Astrocyte (in vitro differentiated cells and primary cell): ENCODE measurements around the gene NT5DC3.

Experiments used
- EZH2 ChIP-seq: IDR thresholded peaks from 2 replicates; pipeline ENCODE4 v1.6.1; 2012; ENCODE audit warnings: mild to moderate bottlenecking, low read length, inconsistent platforms; ENCODE audit not compliant: insufficient read depth
- TF ChIP-seq, protein P1 (sequence below): IDR thresholded peaks from 2 replicates; pipeline ENCODE4 v1.5.1; 2011; ENCODE audit warnings: low read depth, mild to moderate bottlenecking, inconsistent platforms, low read length, moderate library complexity; ENCODE audit not compliant: insufficient read depth

DNA sequence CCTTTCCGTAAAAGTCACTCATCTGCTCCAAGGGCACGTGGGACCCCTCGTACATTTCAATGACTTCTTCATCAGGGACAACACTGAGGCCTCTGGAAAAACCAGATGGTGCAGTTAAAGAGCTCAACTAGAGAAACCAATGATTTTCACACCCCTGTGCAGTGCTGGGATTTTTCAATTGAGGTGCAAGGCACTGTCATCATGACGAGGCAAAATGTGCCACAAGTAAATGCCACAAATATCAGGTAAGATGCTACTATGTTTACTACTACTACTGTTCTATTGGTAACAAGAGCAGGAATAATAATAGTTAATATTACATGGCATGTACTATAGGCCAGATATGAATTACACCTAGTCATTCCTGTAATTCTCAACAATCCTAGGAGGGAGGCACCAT is 42.4 kb downstream of the NT5DC3 start:
- TF ChIP-seq, protein P1, sequence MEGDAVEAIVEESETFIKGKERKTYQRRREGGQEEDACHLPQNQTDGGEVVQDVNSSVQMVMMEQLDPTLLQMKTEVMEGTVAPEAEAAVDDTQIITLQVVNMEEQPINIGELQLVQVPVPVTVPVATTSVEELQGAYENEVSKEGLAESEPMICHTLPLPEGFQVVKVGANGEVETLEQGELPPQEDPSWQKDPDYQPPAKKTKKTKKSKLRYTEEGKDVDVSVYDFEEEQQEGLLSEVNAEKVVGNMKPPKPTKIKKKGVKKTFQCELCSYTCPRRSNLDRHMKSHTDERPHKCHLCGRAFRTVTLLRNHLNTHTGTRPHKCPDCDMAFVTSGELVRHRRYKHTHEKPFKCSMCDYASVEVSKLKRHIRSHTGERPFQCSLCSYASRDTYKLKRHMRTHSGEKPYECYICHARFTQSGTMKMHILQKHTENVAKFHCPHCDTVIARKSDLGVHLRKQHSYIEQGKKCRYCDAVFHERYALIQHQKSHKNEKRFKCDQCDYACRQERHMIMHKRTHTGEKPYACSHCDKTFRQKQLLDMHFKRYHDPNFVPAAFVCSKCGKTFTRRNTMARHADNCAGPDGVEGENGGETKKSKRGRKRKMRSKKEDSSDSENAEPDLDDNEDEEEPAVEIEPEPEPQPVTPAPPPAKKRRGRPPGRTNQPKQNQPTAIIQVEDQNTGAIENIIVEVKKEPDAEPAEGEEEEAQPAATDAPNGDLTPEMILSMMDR: no peak
- TF ChIP-seq EZH2: no peak
